H1 (cell line): ENCODE measurements around the gene UBE2K. TPM values are rescaled to one million over a fixed set of nuclear protein-coding genes. Genes with fewer than 3 reads are reported as not detected.

Source experiments
- CTCF ChIA-PET: fragments of 300-600 bp; sonication (Branson Sonifier 250); formaldehyde crosslinking; loops from one replicate; lab custom pipeline; 2021; ENCODE audit not compliant: partially characterized antibody; lab: Charles Lee
- POLR2A ChIA-PET: fragments of 300-600 bp; sonication (Branson Sonifier 250); formaldehyde crosslinking; loops from one replicate; lab custom pipeline; 2021; ENCODE audit warnings: inconsistent platforms; ENCODE audit not compliant: partially characterized antibody; lab: Charles Lee
- DNase-seq, 2 experiments: peaks; one replicate each; pipeline versions ENCODE4 v3.0.0 to v3.0.0-alpha.2; 2010 to 2022; ENCODE audit warnings: low spot score in 2 of 2, low read depth in 1 of 2, mixed read lengths in 1 of 2
- FAIRE-seq: peaks from 2 replicates; lab custom pipeline; 2011; peaks lifted over from hg19 to GRCh38; lab: Jason Lieb, UNC
- H2AFZ ChIP-seq: 2 replicates; pipeline ENCODE4 v1.8.1; 2012; ENCODE audit warnings: low read length, inconsistent platforms
- H2AK5ac ChIP-seq: 2 replicates; pipeline ENCODE4 v1.6.1; 2013; ENCODE audit warnings: low read depth, low read length
- H2BK120ac ChIP-seq: replicated peaks from 2 replicates; pipeline ENCODE3; 2013; ENCODE audit warnings: low read depth, low read length, inconsistent platforms
- H2BK12ac ChIP-seq: 2 replicates; pipeline ENCODE4 v1.6.1; 2013; ENCODE audit warnings: low read depth, low read length
- H2BK15ac ChIP-seq: 2 replicates; pipeline ENCODE4 v1.6.1; 2013; ENCODE audit warnings: low read length
- H2BK20ac ChIP-seq: 2 replicates; pipeline ENCODE4 v1.6.1; 2013; ENCODE audit warnings: low read length
- H2BK5ac ChIP-seq: 2 replicates; pipeline ENCODE4 v1.6.1; 2013; ENCODE audit warnings: low read depth, low read length
- H3K14ac ChIP-seq: 2 replicates; pipeline ENCODE4 v1.6.1; 2013; ENCODE audit warnings: inconsistent platforms; ENCODE audit not compliant: insufficient read length
- H3K18ac ChIP-seq: 2 replicates; pipeline ENCODE4 v1.6.1; 2013; ENCODE audit warnings: low read length; ENCODE audit errors: extremely low read depth
- H3K23ac ChIP-seq: 2 replicates; pipeline ENCODE4 v1.6.1; 2013; ENCODE audit warnings: inconsistent platforms; ENCODE audit not compliant: insufficient read length
- H3K23me2 ChIP-seq: 2 replicates; pipeline ENCODE4 v1.6.1; 2013; ENCODE audit warnings: low read depth, low read length
- H3K27ac ChIP-seq: 2 replicates; pipeline ENCODE4 v1.6.1; 2011; ENCODE audit warnings: low read depth, low read length, inconsistent platforms
- H3K27me3 ChIP-seq, 4 experiments: replicated peaks in 1 of 4; 1 replicate in 1 of 4; 2 replicates in 3 of 4; pipeline versions ENCODE4 v1.6.1 to v1.8.1; 2011 to 2013; ENCODE audit warnings: low read length in 3 of 4, mild to moderate bottlenecking in 3 of 4, inconsistent platforms in 2 of 4, mixed read lengths in 2 of 4, moderate library complexity in 1 of 4; ENCODE audit not compliant: control insufficient read depth in 3 of 4, insufficient read depth in 3 of 4; ENCODE audit errors: extremely low read depth in 1 of 4
- H3K36me3 ChIP-seq, 4 experiments: 2 replicates each; pipeline versions ENCODE4 v1.6.1 to v1.8.1; 2011 to 2013; ENCODE audit warnings: mild to moderate bottlenecking in 4 of 4, low read length in 3 of 4, moderate library complexity in 2 of 4, control low read depth in 1 of 4, inconsistent platforms in 1 of 4; ENCODE audit not compliant: insufficient read depth in 4 of 4, control insufficient read depth in 2 of 4
- H3K4ac ChIP-seq: replicated peaks from 2 replicates; pipeline ENCODE3; 2013; ENCODE audit warnings: low read length, low read depth, mixed read lengths, inconsistent platforms; ENCODE audit not compliant: insufficient read length
- H3K4me1 ChIP-seq, 4 experiments: replicated peaks in 1 of 4; 1 replicate in 1 of 4; 2 replicates in 3 of 4; pipeline versions ENCODE4 v1.6.1 to v1.8.1; 2011 to 2013; ENCODE audit warnings: low read length in 3 of 4, inconsistent platforms in 2 of 4, mixed read lengths in 1 of 4; ENCODE audit not compliant: insufficient read depth in 4 of 4, control insufficient read depth in 3 of 4
- H3K4me2 ChIP-seq, 2 experiments: 2 replicates each; pipeline versions ENCODE4 v1.6.1 to v1.8.1; 2011 to 2013; ENCODE audit warnings: low read depth in 2 of 2, low read length in 2 of 2, control low read depth in 1 of 2, inconsistent platforms in 1 of 2, mild to moderate bottlenecking in 1 of 2; ENCODE audit not compliant: insufficient read depth in 1 of 2
- H3K4me3 ChIP-seq, 4 experiments: fragments of 200-600, 300-600 bp in 1 of 4; sonication (generic), shearing (Covaris generic), sonication (Bioruptor Twin) in 1 of 4; 2 replicates each; pipeline versions ENCODE4 v1.5.1 to v1.8.1; 2011 to 2016; ENCODE audit warnings: low read length in 4 of 4, low read depth in 3 of 4, control low read depth in 2 of 4, inconsistent platforms in 2 of 4, mild to moderate bottlenecking in 2 of 4, mixed read lengths in 1 of 4, moderate library complexity in 1 of 4; ENCODE audit not compliant: insufficient read depth in 2 of 4; ENCODE audit errors: extremely low read depth in 1 of 4
- H3K56ac ChIP-seq: replicated peaks from 2 replicates; pipeline ENCODE3; 2013; ENCODE audit warnings: low read depth, mild to moderate bottlenecking, mixed read lengths, low read length, inconsistent platforms; ENCODE audit not compliant: insufficient read length
- H3K79me1 ChIP-seq: 2 replicates; pipeline ENCODE4 v1.6.1; 2013; ENCODE audit warnings: low read depth, low read length, control low read depth
- H3K79me2 ChIP-seq, 2 experiments: 2 replicates each; pipeline versions ENCODE4 v1.6.1 to v1.8.1; 2012 to 2013; ENCODE audit warnings: low read length in 2 of 2, mild to moderate bottlenecking in 2 of 2, inconsistent platforms in 1 of 2; ENCODE audit not compliant: insufficient read depth in 2 of 2, control insufficient read depth in 1 of 2
- H3K9ac ChIP-seq, 4 experiments: replicated peaks in 1 of 4; 1 replicate in 1 of 4; 2 replicates in 3 of 4; pipeline versions ENCODE4 v1.6.1 to v1.8.1; 2011 to 2013; ENCODE audit warnings: low read depth in 3 of 4, low read length in 3 of 4, control low read depth in 2 of 4, mild to moderate bottlenecking in 2 of 4, moderate library complexity in 2 of 4, inconsistent platforms in 1 of 4; ENCODE audit errors: extremely low read depth in 1 of 4
- H3K9me3 ChIP-seq, 2 experiments: 2 replicates each; pipeline versions ENCODE4 v1.6.1 to v1.8.1; 2012 to 2013; ENCODE audit warnings: mild to moderate bottlenecking in 2 of 2, moderate library complexity in 2 of 2, control low read depth in 1 of 2, inconsistent platforms in 1 of 2, low read depth in 1 of 2, low read length in 1 of 2, mixed read lengths in 1 of 2; ENCODE audit not compliant: insufficient read depth in 2 of 2
- H4K20me1 ChIP-seq, 2 experiments: replicated peaks in 1 of 2; 2 replicates each; pipeline versions ENCODE3 to v1.8.1; 2011 to 2013; ENCODE audit warnings: inconsistent platforms in 2 of 2, low read length in 2 of 2, mild to moderate bottlenecking in 1 of 2; ENCODE audit not compliant: insufficient read depth in 2 of 2, control insufficient read depth in 1 of 2
- H4K5ac ChIP-seq: 2 replicates; pipeline ENCODE4 v1.6.1; 2013; ENCODE audit warnings: low read length, low read depth, mixed read lengths, inconsistent platforms; ENCODE audit not compliant: insufficient read length
- H4K8ac ChIP-seq: 2 replicates; pipeline ENCODE4 v1.8.0; 2013; ENCODE audit warnings: mild to moderate bottlenecking, moderate library complexity, low read length, inconsistent platforms; ENCODE audit not compliant: insufficient read depth; ENCODE audit errors: extremely low read depth
- H4K91ac ChIP-seq: replicated peaks from 2 replicates; pipeline ENCODE3; 2013; ENCODE audit warnings: low read length, mixed read lengths, inconsistent platforms; ENCODE audit not compliant: insufficient read length
- ASH2L ChIP-seq: fragments of 200-600, 300-600 bp; sonication (generic); IDR thresholded peaks from one replicate; pipeline ENCODE4 v1.7.1; 2017; ENCODE audit warnings: low read length
- BACH1 ChIP-seq: IDR thresholded peaks from 2 replicates; pipeline ENCODE4 v1.6.1; 2012; ENCODE audit warnings: low read length, improper control_type of control experiment
- BCL11A ChIP-seq, 2 experiments: IDR thresholded peaks; one replicate each; pipeline ENCODE4 v1.6.1; 2011; ENCODE audit warnings: low read depth in 2 of 2, low read length in 2 of 2, mild to moderate bottlenecking in 2 of 2
- EZH2 ChIP-seq: fragments of 200-600 bp; sonication (generic); IDR thresholded peaks from 2 replicates; pipeline ENCODE4 v1.7.1; 2012; ENCODE audit warnings: low read depth, mild to moderate bottlenecking, moderate library complexity, low read length, inconsistent platforms; ENCODE audit not compliant: severe bottlenecking
- POLR2A ChIP-seq, 2 experiments: IDR thresholded peaks; 1 replicate in 1 of 2; 2 replicates in 1 of 2; pipeline ENCODE4 v1.6.1; 2011; ENCODE audit warnings: low read depth in 2 of 2, low read length in 2 of 2, mild to moderate bottlenecking in 2 of 2; ENCODE audit errors: control extremely low read depth in 1 of 2
- RAD21 ChIP-seq, 2 experiments: IDR thresholded peaks in 1 of 2; conservative IDR thresholded peaks in 1 of 2; 2 replicates each; pipeline ENCODE4 v1.6.1; 2011; ENCODE audit warnings: low read depth in 2 of 2, low read length in 2 of 2, improper control_type of control experiment in 1 of 2, inconsistent platforms in 1 of 2, mild to moderate bottlenecking in 1 of 2, moderate library complexity in 1 of 2
- WGBS, 2 experiments: shearing (Covaris generic) in 1 of 2; methylation state at CpG; one replicate each; pipeline versions ENCODE4 v1.1.6 to v1.1.7; 2013 to 2015; ENCODE audit warnings: low lambda C conversion rate in 2 of 2, mixed read lengths in 2 of 2, inconsistent platforms in 1 of 2, low coverage in 1 of 2, missing lambda C conversion rate in 1 of 2; ENCODE audit not compliant: insufficient replicate concordance in 2 of 2, insufficient coverage in 1 of 2, insufficient read length in 1 of 2; ENCODE audit errors: extremely low coverage in 1 of 2, missing lambda C conversion rate in 1 of 2; 5-methylcytosine and 5-hydroxymethylcytosine counted together
- polyA plus RNA-seq, 7 experiments: library from polyadenylated mRNA; depleted of rRNA in 3 of 7; stranded (reverse) in 5 of 7; unstranded in 2 of 7; fragments of >200 nt in 5 of 7; fragments of 200-250 nt in 2 of 7; gene quantifications; 1 replicate in 5 of 7; 2 replicates in 1 of 7; 4 replicates in 1 of 7; pipeline versions ENCODE4 v1.2.1 to v1.2.3, GENCODE V29; 2011 to 2013; ENCODE audit warnings: missing spikeins in 2 of 7, mixed read lengths in 2 of 7
- total RNA-seq: library from RNA; stranded (reverse); fragmentation: NEBNext Ultra II Directional; extraction: Animal tissue kit (Norgen Biotek cat#: 25700); gene quantifications from 2 replicates; pipeline ENCODE4 v1.2.1, GENCODE V29; 2021

Gene UBE2K
- total and polyA plus RNA-seq, 2 of the 8 experiments (the other 6 are each of a cell fraction or from before 2014, with no cell fraction given) = 53.6 to 174 TPM

DNA sequence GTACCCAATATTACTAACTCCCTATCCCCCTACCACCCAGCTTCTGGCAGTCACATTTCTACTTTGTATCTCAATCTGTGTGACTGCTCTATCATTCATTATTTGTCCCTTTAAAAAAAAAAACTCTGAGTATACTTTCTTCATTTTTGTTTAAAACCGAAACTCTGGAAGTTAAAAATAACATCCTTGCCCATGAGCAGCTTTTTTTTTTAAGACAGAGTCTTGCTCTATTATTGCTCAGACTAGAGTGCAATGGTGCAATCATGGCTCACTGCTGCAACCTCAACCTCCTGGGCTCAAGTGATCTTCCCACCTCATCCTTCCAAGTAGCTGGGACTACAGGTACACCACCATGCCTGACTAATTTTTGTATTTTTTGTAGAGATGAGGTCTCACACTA lies 15.8 kb downstream of the UBE2K start:
- H4K20me1 ChIP-seq = peaks cover 10 to 12% of the 10 kb centered on the region in 2 experiments
- H2BK15ac ChIP-seq = no peak overlapping the region
- no peaks in the 10 kb centered on the region; a peak in 1 of 4 replicates for H3K9me3 ChIP-seq
- no peaks in the 10 kb centered on the region for H3K23me2 ChIP-seq
- H3K4ac ChIP-seq = no peak overlapping the region
- H4K5ac ChIP-seq = no peak overlapping the region
- no peak overlapping the region for H3K56ac ChIP-seq
- no peak overlapping the region for H3K14ac ChIP-seq
- H3K4me3 ChIP-seq = no peak overlapping the region
- H3K23ac ChIP-seq = no peak overlapping the region
- H2BK20ac ChIP-seq = no peak overlapping the region
- H3K18ac ChIP-seq = no peak overlapping the region
- H4K91ac ChIP-seq = no peak overlapping the region
- DNase-seq (no peak), FAIRE-seq (no peak)
- ChIA-PET POLR2A (interaction anchor here (1.0 kb wide), 1 partner anchor 9 kb away, joined by 5 read pairs; no protein-coding TSS in a partner anchor), CTCF (interaction anchor here (0.6 to 0.9 kb wide), 2 partner anchors 18 to 346 kb away, joined by 3 read pairs; no protein-coding TSS in a partner anchor)
- H2AFZ ChIP-seq = no peak overlapping the region
- no peak overlapping the region for H3K27ac ChIP-seq
- peaks cover 0 to 8% (median 2%) of the 10 kb centered on the region in 4 experiments; a peak in 3 of 8 replicates for H3K36me3 ChIP-seq
- H3K27me3 ChIP-seq = no peaks in the 10 kb centered on the region
- H3K4me2 ChIP-seq = no peak overlapping the region
- WGBS, 2 experiments = 76% methylated on average over 1 of the region's 1 CpG; no CpG with 5 or more reads in 1 of the 2 experiments
- H2AK5ac ChIP-seq = no peak overlapping the region
- H3K79me2 ChIP-seq = peaks cover 23 to 94% of the 10 kb centered on the region in 2 experiments
- H2BK12ac ChIP-seq = no peak overlapping the region
- H3K9ac ChIP-seq = no peak overlapping the region
- no peak overlapping the region for H2BK120ac ChIP-seq
- no peaks in the 10 kb centered on the region; the same call in 1 of the 2 replicates for H3K79me1 ChIP-seq
- no peak overlapping the region for H4K8ac ChIP-seq
- no peaks in the 10 kb centered on the region; a peak in 1 of 7 replicates for H3K4me1 ChIP-seq
- no peak overlapping the region for H2BK5ac ChIP-seq
- TF ChIP-seq POLR2A (IDR thresholded peaks at IDR 0.05; ENCODE audit: control extremely low read depth in 1 of 2, low read depth in 2 of 2, low read length in 2 of 2) = no peak
- TF ChIP-seq BCL11A (IDR thresholded peaks at IDR 0.05; ENCODE audit: low read depth in 2 of 2, low read length in 2 of 2) = no peak
- TF ChIP-seq EZH2 = no peak
- TF ChIP-seq RAD21 (IDR thresholded peaks at IDR 0.05 in 1 of 2, conservative IDR thresholded peaks at IDR 0.05 in 1 of 2; ENCODE audit: low read depth in 2 of 2, low read length in 2 of 2) = no peak
- no peak for TF ChIP-seq ASH2L
- TF ChIP-seq BACH1 = no peak
